AG10803 (cell line): ENCODE data around the gene BLMH.

Source experiments
- DNase-seq: peaks from one replicate; pipeline ENCODE4 v3.0.0; 2010; ENCODE audit warnings: low read depth
- H3K4me3 ChIP-seq: 2 replicates; pipeline ENCODE4 v1.5.1; 2011; ENCODE audit warnings: mild to moderate bottlenecking, low read length, control low read depth
- TF ChIP-seq, protein P1 (sequence below): conservative IDR thresholded peaks from 2 replicates; pipeline ENCODE4 v1.5.1; 2011; ENCODE audit warnings: mild to moderate bottlenecking, low read length, control low read depth, inconsistent platforms

Gene BLMH

GRCh38 chr17:30200106-30200505 lies 91.6 kb downstream of the BLMH start:
- no peak for DNase-seq
- H3K4me3 ChIP-seq: no peak overlapping the region
- TF ChIP-seq, protein P1, sequence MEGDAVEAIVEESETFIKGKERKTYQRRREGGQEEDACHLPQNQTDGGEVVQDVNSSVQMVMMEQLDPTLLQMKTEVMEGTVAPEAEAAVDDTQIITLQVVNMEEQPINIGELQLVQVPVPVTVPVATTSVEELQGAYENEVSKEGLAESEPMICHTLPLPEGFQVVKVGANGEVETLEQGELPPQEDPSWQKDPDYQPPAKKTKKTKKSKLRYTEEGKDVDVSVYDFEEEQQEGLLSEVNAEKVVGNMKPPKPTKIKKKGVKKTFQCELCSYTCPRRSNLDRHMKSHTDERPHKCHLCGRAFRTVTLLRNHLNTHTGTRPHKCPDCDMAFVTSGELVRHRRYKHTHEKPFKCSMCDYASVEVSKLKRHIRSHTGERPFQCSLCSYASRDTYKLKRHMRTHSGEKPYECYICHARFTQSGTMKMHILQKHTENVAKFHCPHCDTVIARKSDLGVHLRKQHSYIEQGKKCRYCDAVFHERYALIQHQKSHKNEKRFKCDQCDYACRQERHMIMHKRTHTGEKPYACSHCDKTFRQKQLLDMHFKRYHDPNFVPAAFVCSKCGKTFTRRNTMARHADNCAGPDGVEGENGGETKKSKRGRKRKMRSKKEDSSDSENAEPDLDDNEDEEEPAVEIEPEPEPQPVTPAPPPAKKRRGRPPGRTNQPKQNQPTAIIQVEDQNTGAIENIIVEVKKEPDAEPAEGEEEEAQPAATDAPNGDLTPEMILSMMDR: no peak

- no peak for DNase-seq
- TF ChIP-seq, protein P1: no peak
- no peak overlapping the region for H3K4me3 ChIP-seq
Measured at GRCh38 chr17:30199600-30199999, 92.1 kb downstream of the BLMH start.
